ENCODE measurements around the gene COQ3.
A peak's percentile ranks its signal among the peaks of the same experiment; 100 is the strongest.

The COQ3 gene

DNA sequence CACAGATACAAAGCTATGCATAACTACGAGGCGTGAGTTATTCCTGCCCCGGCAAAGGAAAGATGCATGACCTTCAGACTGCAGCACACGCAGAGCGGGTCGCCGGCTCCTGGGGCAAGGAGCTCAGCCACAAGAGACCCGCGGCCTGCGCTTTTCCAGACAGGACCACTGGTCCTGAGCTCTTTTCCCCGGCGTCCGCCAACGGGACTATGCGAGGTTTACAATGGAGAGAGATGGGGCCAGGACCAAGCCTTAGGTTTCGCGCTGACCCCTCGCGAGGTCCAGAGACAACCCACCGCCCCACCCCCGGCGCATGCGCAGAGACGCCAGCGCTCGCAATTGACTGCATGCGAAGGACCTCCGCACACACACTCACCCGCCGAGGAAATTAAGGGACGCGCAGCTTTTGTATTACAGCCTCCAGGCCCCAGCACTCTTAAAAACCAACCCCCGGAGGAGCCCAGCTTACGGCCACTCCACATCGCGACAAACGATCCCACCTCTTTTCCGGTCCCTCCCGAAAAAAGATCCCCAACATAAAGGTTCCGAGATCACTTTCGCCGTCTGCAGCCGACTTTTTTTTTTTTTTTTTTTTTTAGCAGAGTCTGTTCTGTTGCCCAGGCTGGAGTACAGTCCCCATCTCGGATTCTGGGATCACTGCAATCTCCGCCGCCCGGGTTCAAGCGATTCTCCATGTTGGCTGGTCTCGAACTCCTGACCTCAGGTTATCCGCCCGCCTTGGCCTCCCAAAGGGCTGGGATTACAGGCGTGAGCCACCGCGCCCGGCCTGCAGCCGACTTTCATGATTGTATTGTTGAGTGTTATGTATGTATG is at the start of gene COQ3:
COQ3 (minus strand) TSS at position 498 of the 834 bp plus-strand sequence; CDS start at position 482, 16 bp downstream.
- peak; percentile 77 for DNase-seq (ENCODE audit: low spot score)

DNA sequence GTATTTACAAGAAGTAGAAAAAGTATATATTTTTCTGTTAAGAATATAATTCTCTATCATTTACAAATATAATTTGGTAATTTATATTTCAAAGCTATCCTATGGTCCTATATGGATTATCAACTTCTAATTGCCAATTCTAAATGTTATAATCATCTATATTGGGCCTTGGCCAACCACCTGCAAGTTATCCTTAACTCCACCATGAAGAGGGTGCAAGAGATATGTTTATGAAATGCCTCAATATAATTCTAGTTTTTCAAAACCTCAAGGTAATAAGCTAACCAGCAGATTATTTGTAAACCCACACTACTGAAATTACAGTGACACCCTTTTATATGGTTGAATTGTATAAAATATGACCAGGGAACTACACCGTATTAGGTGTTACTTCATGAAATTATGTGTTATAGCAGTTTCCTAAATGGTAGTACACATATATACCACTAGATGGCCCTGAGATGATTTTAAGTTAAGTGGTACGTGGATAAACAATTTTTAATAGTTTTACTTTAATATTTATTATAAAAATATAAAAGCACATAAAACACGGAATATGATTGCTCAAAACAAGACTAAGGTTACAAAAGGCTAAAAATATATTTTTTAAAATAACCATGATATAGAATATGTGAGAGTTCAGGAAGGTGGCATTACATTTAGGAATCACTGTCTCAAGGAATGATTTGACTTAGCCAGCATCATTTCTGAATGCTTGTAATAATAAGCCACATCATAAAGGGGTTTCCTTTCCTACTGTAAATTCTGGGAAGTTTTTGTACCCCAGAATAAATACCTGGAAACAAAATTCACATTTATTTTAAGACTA is 40.9 kb upstream of the COQ3 start:
- DNase-seq (ENCODE audit: low spot score), result peak; percentile 33

GRCh38 chr6:99432877-99433276 is 38.9 kb upstream of the COQ3 start:
- DNase-seq (ENCODE audit: low spot score), result peak; percentile 67

- DNase-seq (ENCODE audit: low spot score), result no peak
These were observed 37.9 kb upstream of the COQ3 start for GRCh38 chr6:99431901-99432300.

DNA sequence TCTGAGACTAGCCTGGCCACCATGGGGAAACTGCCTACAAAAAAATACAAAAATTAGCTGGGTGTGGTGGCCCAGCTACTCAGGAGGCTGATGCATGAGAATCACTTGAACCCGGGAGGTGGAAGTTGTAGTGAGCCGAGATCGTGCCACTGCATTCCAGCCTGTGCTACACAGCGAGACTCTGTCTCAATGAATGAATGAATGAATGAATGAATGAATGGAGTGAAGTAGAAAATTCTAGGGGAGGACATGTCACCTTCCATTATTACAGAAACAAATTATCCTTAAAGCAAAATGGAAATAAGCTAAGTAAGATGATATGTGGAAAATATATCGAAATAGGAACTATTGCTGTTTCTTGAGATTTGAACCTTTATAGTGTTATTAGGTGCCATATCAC is 34.0 kb upstream of the COQ3 start:
- no peak for DNase-seq (ENCODE audit: low spot score)

DNA sequence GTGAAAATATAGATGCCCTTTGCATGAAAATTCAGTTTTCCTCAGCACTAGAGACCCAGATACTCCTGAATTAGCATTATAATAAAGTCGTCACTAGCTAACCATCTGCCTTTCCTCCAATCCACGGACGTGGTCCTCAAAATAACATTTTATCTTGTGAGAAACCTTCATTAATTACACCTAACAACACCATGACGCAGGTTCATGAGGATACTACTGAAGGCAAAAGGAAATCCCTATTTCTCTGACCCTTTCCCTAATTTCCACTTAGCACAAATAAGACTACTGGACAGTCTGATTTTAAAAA is 32.4 kb upstream of the COQ3 start:
- DNase-seq (ENCODE audit: low spot score), result no peak

GRCh38 chr6:99425647-99426450 is 31.9 kb upstream of the COQ3 start:
- DNase-seq (ENCODE audit: low spot score), result peak; percentile 93

DNA sequence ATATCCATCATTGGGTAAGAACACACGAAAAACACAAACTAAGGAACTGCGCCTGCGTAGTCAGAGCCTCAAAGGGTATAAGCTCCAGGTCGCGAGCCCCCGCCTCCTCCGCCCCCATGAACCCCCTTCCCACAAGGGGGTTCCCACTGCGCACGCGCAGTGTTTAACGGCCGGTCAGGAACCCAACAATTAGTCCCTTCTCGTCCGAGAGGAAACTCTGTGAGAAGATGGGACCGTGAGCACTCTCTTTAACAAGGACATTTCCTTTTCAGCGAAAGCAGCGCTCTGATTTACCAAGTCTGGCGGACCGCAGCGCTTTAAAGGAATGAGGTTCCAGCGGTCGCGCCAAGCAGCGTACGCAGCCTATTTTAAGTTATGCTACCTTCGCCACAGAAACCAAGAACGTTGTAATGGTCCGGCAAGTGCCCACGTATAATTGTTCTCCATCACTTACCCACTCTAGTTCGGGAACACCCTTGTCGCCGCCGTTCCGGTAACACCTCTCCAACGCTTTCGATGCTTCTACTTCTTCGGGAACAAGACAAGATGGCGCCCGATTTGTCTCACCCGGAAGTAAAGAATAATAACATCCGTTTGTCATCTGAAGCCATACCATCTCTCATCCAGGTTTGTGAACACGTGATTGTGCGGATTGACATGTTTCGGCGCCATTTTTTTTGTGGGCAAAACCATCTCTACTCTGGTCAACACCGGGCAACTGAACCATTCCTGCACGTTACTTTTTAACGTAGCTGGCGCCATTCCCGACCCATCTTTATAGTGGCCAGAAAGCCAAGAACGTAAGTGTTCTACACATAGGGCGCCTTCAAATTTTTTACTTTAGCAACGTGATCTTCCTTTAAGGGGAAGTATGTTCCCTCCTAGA is 31.0 kb upstream of the COQ3 start, which contains the start of gene PNISR:
PNISR (minus strand) TSS at position 548 of the 886 bp plus-strand sequence. CDS start 10,649 bp downstream, outside the sequence.
- DNase-seq (ENCODE audit: low spot score), result peak; percentile 99

DNA sequence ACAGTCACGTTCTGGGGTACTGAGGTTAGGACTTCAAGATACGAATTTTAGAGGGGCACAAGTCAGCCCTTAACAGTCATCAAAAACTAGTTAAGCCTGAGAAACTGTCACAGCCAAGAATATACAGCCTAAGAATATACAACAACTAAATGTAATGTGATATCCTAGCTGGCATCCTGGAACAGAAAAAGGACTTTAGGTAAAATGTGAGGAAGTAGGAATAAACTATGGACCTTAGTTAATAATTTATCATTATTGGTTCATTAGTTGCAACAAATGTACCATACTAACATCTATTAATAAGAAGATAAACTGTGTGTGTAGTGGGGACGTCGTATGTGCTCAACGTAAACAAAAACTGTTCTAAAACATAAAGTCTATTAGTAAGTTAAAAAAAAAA is 30.0 kb upstream of the COQ3 start:
- DNase-seq (ENCODE audit: low spot score), result no peak

DNA sequence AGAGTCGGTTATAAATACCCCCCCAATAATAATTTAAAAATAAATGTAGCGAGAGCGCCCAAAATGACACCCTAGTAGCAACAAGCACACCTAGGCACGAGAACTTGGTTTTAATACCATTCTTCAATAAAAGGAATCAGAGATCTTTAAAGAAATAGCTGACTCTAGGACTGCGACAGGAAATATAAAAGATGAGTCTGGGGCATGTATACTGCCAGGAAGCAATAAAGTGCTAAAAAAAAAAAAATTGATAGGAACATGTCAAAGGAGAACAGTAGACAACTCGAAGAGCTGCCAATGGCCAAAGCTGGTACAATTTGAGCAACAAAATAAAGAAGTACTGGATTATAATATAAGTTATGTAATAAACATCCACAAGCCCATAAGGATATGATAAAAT is 28.9 kb upstream of the COQ3 start:
- DNase-seq (ENCODE audit: low spot score), result no peak

- no peak for DNase-seq (ENCODE audit: low spot score)
These were observed 23.1 kb upstream of the COQ3 start for GRCh38 chr6:99416892-99417767.

DNA sequence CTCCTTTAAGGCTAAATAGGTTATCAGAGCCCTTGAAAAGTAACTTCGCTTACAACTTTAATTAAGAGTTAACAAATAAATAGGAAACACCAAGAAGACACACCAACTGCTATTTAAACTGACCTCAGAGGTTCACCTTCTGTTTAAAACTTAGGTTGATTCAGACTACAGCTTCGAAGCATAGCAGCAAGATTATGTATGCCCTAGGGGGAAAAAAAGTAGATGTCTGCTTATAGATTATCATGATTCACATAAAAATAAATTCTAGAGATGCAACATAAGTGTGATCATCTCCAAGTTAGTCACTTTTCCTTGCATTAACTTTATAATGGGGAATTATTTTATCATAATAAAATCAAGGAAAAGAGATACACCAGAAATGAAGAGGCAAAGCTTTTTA is 22.2 kb upstream of the COQ3 start:
- DNase-seq (ENCODE audit: low spot score), result no peak

GRCh38 chr6:99415446-99415845 is 21.5 kb upstream of the COQ3 start:
- no peak for DNase-seq (ENCODE audit: low spot score)

GRCh38 chr6:99412065-99412464 is 18.1 kb upstream of the COQ3 start:
- no peak for DNase-seq (ENCODE audit: low spot score)

- no peak for DNase-seq (ENCODE audit: low spot score)
These were observed 15.7 kb upstream of the COQ3 start for GRCh38 chr6:99409672-99410071.

- no peak for DNase-seq (ENCODE audit: low spot score)
These were observed 13.1 kb upstream of the COQ3 start for GRCh38 chr6:99407076-99407475.

DNA sequence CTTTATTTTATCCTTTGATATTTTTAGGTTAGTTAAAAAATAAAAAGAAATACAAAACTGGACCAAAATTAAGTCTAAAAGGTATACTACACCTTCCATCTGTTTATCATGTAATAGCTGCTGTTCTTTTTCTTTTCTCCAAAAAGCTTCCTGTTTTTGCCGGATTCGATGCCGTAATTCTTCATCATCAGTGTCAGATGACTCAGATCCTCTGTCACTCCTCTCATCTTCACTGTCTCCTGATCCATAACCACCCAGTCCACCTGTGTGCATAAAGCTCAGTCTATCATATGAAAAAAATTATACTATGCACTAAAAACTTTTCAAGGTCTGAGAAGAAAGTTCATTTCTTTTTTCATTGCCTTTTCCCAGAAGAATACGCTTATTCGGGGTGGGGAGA is 8.5 kb upstream of the COQ3 start:
- DNase-seq (ENCODE audit: low spot score), result no peak

- no peak for DNase-seq (ENCODE audit: low spot score)
These were observed 3.3 kb upstream of the COQ3 start for GRCh38 chr6:99397287-99397686.

DNA sequence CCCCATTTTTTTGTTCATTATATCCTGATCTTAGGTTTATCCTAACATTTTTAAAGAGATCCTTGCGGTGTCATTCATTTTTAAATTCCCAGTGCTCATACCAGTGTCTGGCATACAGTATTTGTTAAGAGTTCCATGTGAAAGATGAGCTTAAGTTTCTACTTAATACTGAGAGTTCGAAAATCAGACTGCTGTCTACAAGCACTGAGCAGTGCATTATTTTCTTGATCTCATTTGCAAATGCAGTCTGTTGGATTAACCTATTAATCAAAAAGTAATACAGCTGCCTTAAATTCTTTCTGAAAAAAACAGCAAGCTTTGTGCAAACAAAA is 663 bp downstream of the COQ3 start:
- no peak for DNase-seq (ENCODE audit: low spot score)

DNA sequence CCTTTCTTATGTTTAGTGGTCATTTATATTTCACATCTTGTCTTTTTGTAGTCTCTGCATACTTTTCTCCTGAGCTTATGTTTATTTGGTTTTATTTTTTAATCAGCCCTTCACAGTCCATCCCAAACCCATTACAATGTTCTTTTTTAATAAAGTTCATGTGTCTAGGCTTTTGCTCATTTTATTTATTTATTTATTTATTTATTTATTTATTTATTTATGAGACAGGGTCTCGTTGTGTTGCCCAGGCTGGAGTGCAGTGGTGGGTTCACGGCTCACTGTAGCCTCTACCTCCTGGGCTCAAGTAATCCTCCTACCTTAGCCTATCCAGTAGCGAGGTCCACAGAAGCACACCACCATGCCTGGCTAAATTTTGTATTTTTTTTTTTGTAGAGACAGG is 3.1 kb downstream of the COQ3 start:
- no peak for DNase-seq (ENCODE audit: low spot score)

DNA sequence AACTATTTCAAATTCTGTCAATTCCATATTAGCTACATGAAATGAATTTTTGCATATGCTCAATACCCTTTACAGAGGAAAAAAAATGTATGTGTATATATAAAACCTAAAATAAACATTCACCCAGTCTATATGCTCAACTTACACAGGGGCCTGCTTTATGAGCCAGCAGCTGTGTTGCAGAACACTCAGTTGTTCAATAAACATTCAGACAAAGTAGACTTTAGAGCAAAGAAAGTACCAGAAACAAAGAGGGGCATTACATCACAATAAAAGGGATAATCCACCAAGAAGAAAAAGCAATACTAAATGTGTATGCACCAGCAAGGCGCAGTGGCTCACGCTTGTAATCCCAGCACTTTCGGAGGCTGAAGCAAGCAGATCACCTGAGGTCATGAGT is 9.5 kb downstream of the COQ3 start:
- no peak for DNase-seq (ENCODE audit: low spot score)
